Measurements from ENCODE around the gene CLCNKB.
"Not testable (repeated sequence)": the region's sequence is repeated elsewhere in the genome, so short reads cannot be mapped to it uniquely, and the experiment has no call there.

The CLCNKB gene

DNA sequence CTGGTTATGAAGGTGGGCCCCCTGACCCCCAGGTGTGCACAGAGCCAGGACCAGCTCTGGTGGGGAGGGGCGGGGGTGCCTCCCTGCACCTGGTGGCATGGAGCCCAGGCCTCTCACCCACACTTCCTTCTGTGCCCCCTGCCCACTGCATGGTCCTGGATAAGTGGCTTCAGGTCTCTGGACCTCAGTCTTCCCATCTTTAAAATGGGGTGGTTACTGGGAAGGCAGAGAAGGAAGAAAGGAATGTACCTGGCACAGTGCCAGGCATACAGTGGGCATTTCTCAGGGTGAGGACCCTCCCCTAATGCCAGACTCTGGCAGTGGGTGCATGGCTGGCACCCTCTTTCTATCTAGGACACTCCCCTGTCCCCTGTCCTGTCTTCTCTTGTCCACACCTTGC is 14.3 kb upstream of the CLCNKB start:
- no peak for TF ChIP-seq ZFX (IDR thresholded peaks at IDR 0.05; ENCODE audit: borderline replicate concordance)
- TF ChIP-seq, protein P1, sequence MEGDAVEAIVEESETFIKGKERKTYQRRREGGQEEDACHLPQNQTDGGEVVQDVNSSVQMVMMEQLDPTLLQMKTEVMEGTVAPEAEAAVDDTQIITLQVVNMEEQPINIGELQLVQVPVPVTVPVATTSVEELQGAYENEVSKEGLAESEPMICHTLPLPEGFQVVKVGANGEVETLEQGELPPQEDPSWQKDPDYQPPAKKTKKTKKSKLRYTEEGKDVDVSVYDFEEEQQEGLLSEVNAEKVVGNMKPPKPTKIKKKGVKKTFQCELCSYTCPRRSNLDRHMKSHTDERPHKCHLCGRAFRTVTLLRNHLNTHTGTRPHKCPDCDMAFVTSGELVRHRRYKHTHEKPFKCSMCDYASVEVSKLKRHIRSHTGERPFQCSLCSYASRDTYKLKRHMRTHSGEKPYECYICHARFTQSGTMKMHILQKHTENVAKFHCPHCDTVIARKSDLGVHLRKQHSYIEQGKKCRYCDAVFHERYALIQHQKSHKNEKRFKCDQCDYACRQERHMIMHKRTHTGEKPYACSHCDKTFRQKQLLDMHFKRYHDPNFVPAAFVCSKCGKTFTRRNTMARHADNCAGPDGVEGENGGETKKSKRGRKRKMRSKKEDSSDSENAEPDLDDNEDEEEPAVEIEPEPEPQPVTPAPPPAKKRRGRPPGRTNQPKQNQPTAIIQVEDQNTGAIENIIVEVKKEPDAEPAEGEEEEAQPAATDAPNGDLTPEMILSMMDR (IDR thresholded peaks at IDR 0.05) = no peak
- H3K27ac ChIP-seq = no peak overlapping the region

- H3K27ac ChIP-seq = no peak overlapping the region
- TF ChIP-seq, protein P1 (IDR thresholded peaks at IDR 0.05) = no peak
- no peak for TF ChIP-seq ZFX (IDR thresholded peaks at IDR 0.05; ENCODE audit: borderline replicate concordance)
These were observed 12.0 kb upstream of the CLCNKB start for GRCh38 chr1:16031551-16031950.

DNA sequence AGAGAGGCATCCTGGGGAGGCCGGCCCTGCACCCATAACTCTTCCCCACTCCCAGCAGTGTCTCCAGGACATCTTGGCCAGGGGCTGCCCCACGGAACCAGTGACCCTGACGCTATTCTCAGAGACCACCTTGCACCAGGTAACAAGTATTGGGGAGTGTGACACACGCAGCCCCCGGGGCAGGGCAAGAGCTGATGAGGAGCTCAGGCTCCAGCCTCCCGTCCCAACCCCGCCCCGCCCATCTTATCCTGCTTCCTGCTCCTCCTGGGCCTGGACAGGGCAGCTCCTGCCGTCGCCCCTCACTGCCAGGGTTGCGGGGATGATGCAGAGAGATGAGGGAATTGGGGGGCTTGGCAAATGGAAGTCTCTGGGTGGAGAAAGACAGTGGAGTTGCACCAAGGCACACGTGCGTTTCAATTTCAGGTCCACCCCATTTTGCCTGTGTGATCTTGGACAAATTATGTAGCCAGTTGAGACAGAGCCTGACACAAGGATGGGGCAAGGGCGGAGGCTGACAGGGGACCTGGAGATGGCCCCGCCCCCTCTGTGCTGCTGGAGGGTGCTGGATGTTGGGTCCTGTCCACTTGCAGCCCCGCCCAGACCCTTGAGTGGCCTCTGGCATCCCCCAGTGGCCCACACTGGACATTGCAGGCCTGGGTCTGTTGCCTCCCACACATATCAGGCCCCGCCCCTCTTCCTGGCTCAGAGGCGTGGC is 11.0 kb upstream of the CLCNKB start:
- TF ChIP-seq ZFX (IDR thresholded peaks at IDR 0.05; ENCODE audit: borderline replicate concordance) = no peak
- TF ChIP-seq, protein P1 (IDR thresholded peaks at IDR 0.05) = peak; percentile 89
- H3K27ac ChIP-seq = no peak overlapping the region

GRCh38 chr1:16033103-16033632 is 10.4 kb upstream of the CLCNKB start:
- not testable (repeated sequence) for H3K27ac ChIP-seq
- TF ChIP-seq, protein P1 (IDR thresholded peaks at IDR 0.05) = peak; percentile 33

DNA sequence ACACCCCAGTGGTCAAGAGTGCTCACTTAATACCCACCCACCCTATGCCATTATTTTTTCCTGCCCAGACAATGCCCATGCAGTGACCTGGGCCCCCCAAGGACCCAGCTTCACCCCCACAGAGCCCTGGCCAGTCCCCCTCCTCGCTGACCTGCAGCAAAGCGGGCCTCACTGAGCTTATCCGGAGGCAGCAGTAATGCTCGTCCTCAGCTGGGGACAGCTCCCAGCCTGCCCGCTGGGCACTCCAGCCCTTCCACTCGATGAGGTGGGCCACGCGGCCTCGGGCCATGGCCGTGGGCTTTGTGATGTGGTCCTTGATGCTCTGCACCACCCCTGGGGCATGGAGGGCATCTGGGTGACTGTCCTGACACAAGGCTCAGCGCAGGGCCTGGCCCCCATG is 7.1 kb upstream of the CLCNKB start:
- not testable (repeated sequence) for H3K27ac ChIP-seq

DNA sequence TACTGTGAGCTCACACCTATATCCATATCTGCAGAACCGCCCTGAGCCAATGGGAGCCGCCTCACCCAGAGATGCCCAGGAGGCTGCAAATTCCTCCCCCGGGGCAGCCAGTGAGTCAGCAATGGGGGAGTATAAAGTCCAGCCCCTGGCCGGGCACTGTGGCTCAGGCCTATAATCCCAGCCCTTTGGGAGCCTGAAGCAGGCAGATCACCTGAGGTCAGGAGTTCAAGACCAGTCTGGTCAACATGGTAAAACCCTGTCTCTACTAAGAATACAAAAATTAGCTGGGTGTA is 5.0 kb upstream of the CLCNKB start:
- TF ChIP-seq ZFX (IDR thresholded peaks at IDR 0.05; ENCODE audit: borderline replicate concordance) = no peak
- TF ChIP-seq, protein P1 (IDR thresholded peaks at IDR 0.05) = no peak
- no peak overlapping the region for H3K27ac ChIP-seq

DNA sequence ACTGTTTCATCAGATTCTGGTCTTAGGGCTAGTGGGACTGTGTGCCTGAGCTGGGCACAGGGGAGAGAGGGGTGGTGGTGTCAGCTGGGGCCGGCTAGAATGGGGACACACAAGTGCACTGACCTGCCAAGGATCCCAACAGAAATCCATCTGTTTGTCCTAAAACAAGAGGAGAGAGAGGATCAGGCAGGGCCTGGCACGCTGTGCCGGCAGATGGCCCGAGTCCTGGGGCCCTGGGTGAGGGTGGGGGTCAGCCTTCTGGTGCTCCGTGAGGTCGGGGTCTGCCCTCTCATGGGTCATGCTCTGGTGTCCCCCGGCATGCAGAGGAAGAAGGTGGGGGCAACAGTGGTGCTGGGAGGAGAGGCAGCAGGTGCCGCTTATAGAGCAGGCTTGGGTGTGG is 3.7 kb upstream of the CLCNKB start:
- H3K27ac ChIP-seq = not testable (repeated sequence)

GRCh38 chr1:16041200-16041599 is 2.4 kb upstream of the CLCNKB start:
- H3K27ac ChIP-seq = no peak overlapping the region
- TF ChIP-seq ZFX (IDR thresholded peaks at IDR 0.05; ENCODE audit: borderline replicate concordance) = no peak
- TF ChIP-seq, protein P1 (IDR thresholded peaks at IDR 0.05) = no peak
